Fibroblast of peridontal ligament (primary cell): ENCODE results near the gene SURF1.
"Not testable (repeated sequence)": the region's sequence is repeated elsewhere in the genome, so short reads cannot be mapped to it uniquely, and the experiment has no call there.

Experiments
- DNase-seq: peaks from one replicate; pipeline ENCODE4 v3.0.0-alpha.2; 2010; ENCODE audit errors: extremely low read depth

The SURF1 gene

DNA sequence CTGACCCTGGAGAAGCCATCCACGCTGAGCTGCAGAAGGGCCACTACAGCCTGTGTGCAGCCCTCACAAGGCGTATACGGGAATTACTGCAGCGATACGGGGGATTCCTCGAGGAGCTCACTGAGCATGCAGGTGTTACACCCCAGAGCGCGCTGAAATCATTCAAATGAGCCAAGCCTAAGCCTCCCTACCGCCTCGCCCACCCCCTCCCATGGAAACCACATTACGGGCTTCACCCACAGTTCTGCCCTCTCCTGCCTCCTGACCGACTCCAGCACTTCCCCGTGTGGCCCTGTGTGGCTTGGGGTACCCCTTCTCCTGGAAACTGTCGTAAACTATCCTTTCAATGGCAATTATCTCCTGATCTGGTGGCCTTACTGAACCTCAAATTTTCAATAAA is 33.6 kb downstream of the SURF1 start:
- DNase-seq: no peak

DNA sequence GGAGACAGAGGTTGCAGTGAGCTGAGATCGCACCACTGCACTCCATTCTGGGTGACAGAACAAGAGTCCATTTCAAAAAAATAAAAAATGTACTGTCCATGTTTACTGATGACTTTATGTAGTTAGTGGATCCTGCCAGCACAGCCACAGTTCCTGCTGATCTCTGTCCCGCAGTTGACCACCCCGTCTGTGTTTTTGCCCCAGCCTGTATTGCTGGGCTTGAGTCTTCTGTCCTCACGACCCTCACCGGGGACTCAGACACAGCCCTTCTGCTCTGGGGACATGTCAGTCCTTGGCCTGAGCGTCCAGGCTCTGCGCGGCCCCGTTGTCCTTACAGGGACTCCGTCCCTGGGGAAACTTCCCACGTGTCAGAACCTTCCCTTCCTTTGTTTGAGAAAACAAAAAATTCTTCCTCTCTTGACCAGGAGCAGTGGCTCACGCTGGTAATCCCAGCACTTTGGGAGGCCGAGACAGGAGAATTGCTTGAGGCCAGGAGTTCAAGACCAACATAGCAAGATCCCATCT is 34.8 kb downstream of the SURF1 start:
- no peak for DNase-seq

DNA sequence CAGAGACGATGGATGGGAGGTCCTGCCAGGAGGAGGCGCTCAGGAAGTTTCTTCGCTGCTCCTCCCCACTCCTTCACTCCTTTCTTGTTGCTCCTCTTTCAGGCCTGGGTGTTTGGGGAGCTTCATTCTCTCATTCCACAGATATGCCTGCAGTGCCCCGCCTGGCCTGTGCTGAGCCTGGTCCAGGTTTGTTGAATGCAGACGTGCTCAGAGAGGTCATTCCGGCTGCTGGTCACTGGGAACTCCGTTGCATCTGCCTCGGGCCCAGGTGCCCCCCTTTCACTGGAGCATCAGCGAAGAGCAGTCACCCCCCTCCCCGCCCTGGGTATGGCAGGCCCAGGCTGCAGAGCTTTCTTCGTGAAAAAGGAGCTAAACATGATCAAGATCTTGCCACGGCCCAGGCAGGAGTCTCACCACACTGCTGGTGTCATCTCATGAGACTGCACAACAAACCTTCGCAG is 35.8 kb downstream of the SURF1 start:
- DNase-seq: no peak

DNA sequence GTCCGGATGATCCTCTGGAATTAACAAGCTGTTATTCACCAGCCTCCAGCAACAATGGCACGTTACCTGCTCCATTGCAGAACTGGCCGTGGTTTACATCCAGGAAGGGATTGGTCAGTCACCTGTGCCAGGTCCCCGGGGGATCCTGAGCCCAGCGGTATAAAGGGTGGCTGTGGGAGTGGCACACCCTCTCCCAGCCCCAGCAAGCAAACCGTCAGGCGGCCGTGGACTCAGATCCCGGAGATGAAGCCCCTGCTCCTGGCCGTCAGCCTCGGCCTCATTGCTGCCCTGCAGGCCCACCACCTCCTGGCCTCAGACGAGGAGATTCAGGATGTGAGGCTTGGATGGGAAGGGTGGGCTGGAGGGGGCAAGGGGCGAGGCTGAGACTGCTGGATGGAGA is 38.7 kb downstream of the SURF1 start:
- not testable (repeated sequence) for DNase-seq

DNA sequence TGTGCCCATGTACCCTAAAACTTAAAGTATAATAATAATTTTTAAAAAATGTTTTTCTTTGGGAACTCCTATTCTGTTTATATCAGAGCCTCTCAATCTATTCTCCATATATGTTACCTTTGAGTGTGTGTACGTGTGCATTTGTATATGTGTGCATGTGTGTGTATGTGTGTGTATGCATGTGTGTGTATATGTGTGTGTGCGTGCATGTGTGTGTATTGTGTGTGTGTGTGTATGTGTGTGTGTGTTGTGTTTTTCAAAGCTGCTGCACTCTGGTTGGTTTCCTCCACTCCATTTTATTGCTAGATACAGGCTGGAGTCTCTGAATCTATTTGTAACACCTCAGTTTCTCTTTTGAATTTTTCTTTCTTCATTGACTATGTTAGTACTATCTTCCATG is 40.3 kb downstream of the SURF1 start:
- no peak for DNase-seq

DNA sequence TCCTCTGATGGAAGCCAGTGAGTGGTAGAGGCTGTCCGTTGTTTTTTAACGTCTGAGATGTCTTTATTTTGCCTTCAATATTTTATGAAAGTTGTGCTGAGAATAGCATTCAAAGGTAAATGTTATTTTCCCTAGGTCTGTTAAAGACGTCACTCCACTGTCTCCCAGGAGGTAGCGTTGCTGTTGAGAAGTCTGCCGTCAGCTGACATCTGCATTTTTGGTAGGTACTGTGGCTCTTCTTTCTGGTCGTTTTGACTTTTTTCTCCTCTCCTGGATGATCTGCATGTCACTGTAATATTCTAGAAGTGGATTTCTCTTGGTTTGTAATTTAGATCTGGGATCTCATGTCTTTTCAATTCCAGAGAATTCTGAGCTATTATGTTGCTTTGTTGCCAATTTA is 46.7 kb downstream of the SURF1 start:
- DNase-seq: no peak

DNA sequence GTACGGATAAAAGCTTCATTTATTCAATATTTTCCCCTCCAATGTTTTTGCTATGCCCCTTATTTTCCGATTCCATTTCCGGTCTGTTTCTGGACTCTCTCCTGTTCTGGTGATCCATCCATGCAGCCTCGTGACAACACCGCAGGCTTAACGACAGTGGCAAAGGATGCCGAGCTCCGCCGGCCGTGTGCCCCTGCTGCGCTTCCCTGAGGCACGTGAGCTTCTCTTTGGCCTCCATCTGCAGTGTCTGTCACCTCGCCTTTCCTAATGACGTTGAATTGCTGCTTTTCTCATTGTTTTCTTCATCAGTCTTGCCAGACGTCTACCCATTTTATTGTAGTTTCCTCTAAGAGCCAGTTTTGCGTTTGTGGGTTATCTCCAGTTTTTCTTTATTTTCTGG is 49.0 kb downstream of the SURF1 start:
- no peak for DNase-seq

DNA sequence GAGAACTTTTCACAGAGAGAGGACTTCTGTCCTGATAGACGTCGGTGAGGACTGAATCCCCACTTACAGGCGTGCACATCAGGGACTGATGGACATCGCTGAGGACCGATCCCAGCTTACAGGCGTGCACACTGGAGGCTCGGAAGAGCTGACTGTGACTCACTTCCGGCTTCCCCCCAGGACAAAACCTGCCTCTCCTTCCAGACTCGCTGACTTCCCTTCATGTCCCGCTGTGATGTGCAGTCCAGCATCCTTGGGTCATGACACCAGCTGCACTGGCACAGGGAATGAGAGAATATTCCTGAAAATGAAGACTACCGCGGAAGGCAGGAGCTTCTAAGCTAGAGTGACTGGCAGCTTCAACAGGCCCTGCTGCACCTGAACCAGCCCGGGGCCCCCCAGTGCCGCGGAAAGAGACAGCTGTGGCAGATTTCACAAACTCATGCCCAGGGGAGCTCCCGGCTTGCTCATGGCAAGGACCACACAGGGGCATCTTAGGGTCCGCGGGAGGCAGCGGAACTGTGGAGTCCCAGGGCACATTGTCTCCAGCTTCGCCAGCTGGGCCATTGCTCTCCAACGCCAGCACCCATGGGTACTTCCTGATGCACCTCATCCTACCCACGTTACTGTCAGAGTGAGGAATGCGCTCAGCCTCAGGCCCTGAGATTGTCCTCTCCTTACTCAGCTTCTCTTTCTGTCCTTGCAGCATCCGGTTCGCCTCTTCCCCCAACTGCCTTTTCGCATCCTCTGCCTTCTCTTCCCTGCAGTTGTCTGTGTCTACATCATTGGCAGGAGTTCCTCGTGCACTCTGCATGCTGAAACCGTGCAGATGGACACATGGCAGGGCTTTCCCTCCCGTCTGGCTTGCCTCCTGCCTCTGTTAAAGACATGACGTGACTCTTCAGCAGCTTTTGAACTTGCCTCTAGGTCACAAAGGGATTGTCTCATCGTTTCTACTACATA is 49.8 kb downstream of the SURF1 start:
- DNase-seq: no peak

DNA sequence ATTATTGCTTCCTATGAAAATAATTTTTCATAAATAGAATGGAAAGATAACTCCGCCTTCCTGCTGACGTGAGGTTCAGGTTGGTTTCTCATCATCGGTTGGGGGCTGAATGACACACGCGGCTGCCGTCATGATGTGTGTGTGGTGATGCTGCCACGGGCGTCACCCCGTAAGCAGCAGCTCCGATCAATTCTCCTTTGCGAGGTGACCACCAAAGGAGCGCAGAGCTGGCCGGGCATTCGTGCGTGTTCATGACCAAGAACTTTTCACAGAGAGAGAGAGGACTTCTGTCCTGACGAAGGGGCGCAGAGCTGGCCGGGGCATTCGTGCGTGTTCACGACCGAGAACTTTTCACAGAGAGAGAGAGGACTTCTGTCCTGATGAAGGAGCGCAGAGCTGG is 50.6 kb downstream of the SURF1 start:
- DNase-seq: no peak

DNA sequence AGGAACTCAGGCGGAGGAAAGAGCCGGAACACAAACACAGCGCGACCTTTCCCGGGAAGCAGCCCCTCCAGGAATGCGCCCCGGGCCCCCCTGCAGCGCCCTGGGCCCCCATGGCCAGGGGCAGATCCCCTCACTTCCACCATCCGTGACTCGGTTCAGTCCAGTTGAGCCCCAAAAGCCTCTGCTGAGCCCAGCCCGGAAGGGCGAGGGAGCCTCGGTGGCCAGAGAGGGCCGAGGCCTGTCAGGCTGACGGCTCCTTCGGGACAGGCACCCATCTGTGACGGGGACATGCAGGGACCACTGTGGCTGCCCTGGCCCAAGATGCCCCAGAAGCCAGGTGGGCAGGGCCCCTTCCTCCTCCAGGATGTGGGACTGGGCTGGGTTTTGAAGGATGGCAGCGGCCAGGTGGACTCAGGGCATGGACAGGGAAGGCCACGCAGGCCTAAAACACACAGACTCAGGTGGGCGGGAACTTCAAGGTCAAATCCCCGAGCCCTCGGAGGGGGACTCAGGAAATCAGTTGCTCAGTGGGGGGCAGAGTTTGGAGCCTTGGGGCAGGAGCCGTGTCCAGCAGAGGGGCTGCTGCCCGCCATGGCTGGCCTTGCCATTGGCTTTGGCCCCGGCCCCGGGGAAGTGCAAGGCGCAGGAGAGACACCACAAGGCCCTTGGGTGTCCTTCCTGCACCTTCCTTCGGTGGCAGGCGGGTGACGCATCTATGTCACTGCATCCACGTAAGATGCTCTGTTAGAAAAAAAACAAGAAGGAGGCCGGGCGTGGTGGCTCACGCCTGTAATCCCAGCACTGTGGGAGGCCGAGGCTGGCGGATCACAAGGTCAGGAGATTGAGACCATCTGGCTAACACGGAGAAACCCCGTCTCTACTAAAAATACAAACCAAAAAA is 51.6 kb downstream of the SURF1 start:
- no peak for DNase-seq

DNA sequence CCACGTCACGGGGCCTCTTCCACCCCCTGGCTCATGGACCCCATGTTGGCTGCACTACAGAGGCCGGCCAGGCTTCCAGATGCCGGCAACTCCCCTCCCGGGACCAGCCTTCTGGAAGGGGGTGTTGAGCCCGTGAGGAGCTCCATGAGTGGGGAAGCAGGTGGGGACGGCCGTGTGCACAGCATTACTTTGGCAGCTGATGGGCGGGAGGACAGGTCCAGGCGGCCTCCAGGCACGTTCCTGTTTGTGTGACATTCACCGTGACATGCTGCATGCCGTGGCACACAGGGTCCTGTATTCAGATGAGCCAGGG is 52.2 kb downstream of the SURF1 start:
- DNase-seq: no peak

DNA sequence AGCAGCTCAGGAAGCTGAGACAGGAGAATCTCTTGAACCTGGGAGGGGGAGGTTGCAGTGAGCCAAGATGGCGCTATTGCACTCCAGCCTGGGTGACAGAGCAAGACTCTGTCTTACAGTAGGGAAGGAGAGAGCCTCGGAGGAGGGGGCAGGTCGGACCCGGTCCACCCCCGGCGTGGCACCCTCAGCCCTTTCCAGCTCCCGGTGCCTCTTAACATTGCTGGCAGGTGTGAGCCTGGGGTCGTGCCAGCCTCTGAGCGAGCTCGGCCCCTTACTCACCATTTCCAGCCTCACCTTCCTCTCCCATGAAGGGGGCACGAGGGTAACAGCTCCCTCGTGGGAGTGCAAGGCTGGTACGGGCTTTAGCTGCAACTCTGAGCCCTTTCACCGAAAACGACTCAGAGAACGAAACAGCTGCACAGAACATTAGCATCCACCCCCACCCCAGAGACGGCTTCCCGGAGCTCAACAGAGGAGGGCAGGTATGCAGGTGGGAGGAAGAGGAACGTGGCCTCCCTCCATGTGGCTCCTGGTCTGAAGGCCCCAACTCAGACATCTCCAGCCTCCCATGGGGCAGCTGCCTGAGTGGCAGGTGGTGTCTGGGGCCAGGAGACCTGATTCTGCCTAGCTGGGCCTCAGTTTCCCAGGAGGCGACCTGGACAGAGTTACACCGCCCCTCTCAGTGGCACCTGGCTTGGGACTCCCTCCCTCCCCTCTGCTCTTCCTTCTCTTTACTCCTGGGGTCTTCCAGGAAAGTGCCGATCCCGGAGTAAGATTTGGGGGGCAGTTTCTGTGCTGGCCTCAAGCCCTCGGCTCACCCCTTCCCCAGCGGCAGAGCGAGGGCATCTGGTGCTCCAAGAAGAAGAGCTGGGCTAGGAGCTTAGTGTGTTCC is 52.8 kb downstream of the SURF1 start:
- no peak for DNase-seq
